HepG2 (cell line): ENCODE measurements around the gene HMGCS2. TPM values are rescaled to one million over a fixed set of nuclear protein-coding genes. Genes with fewer than 3 reads are reported as not detected.

Experiments
- ATAC-seq: fragments of 200-7000 bp; cut with Tn5 transposase; 3 replicates; pipeline ENCODE4 v1.9.1; 2020; ENCODE audit warnings: mild to moderate bottlenecking, moderate library complexity
- BruUV-seq: library from RNA; stranded (reverse); fragments of 400-500 nt; replicated peaks from 2 replicates; lab custom pipeline; 2021; lab: Mats Ljungman, UMichigan
- CTCF ChIA-PET: fragments of 300-600 bp; formaldehyde crosslinking; extraction: SDS; loops from one replicate; lab custom pipeline; 2021; ENCODE audit warnings: low total read pairs, inconsistent platforms, low intra/inter-chr PET ratio; lab: Yijun Ruan, JAX
- POLR2A ChIA-PET: fragments of 350-600 bp; sonication (Branson Sonifier 250); formaldehyde crosslinking; loops from one replicate; lab custom pipeline; 2020; ENCODE audit warnings: antibody characterized with exemption, inconsistent platforms; lab: Yijun Ruan, JAX
- DNase-seq: peaks from one replicate; pipeline ENCODE4 v3.0.0-alpha.2; 2015; ENCODE audit warnings: low spot score
- FAIRE-seq: peaks from 3 replicates; lab custom pipeline; 2011; peaks lifted over from hg19 to GRCh38; lab: Jason Lieb, UNC
- H2AFZ ChIP-seq: one replicate; pipeline ENCODE4 v1.6.1; 2011; ENCODE audit warnings: low read length, inconsistent platforms
- H3K27ac ChIP-seq: fragments of 300-600 bp; 3 replicates; pipeline ENCODE4 v1.8.0; 2011; ENCODE audit warnings: mixed run types, mild to moderate bottlenecking, mixed read lengths, low read length, inconsistent platforms; ENCODE audit not compliant: insufficient read depth; ENCODE audit errors: extremely low read length
- H3K27me3 ChIP-seq, 2 experiments: fragments of 200-600 bp in 1 of 2; 2 replicates in 1 of 2; 3 replicates in 1 of 2; pipeline versions ENCODE4 v1.6.0 to v1.8.0; 2011; ENCODE audit warnings: low read length in 2 of 2, mild to moderate bottlenecking in 2 of 2, moderate library complexity in 2 of 2, inconsistent platforms in 1 of 2; ENCODE audit not compliant: insufficient read depth in 2 of 2, control insufficient read depth in 1 of 2
- H3K36me3 ChIP-seq, 2 experiments: fragments of 200-600 bp in 1 of 2; replicated peaks in 1 of 2; 2 replicates in 1 of 2; 3 replicates in 1 of 2; pipeline versions ENCODE4 v1.5.1 to v1.8.0; 2011; ENCODE audit warnings: low read length in 2 of 2, inconsistent platforms in 1 of 2; ENCODE audit not compliant: insufficient read depth in 2 of 2, control insufficient read depth in 1 of 2
- H3K4me1 ChIP-seq: 2 replicates; pipeline ENCODE4 v1.5.1; 2012; ENCODE audit warnings: low read length, inconsistent platforms; ENCODE audit not compliant: insufficient read depth
- H3K4me2 ChIP-seq: 2 replicates; pipeline ENCODE4 v1.6.0; 2011; ENCODE audit warnings: low read depth, low read length, inconsistent platforms
- H3K4me3 ChIP-seq, 3 experiments: fragments of 200-600 bp in 1 of 3; sonication (generic), shearing (Covaris generic) in 1 of 3; replicated peaks in 1 of 3; 2 replicates each; pipeline ENCODE4 v1.5.1; 2011 to 2016; ENCODE audit warnings: low read length in 3 of 3, inconsistent platforms in 2 of 3, low read depth in 2 of 3, mild to moderate bottlenecking in 2 of 3, control low read depth in 1 of 3, mixed read lengths in 1 of 3; ENCODE audit not compliant: insufficient read depth in 1 of 3
- H3K79me2 ChIP-seq: one replicate; pipeline ENCODE4 v1.6.1; 2011; ENCODE audit warnings: low read length, inconsistent platforms; ENCODE audit not compliant: insufficient read depth
- H3K9ac ChIP-seq: 2 replicates; pipeline ENCODE4 v1.6.0; 2011; ENCODE audit warnings: mild to moderate bottlenecking, low read depth, low read length, inconsistent platforms; ENCODE audit not compliant: insufficient read depth
- H3K9me3 ChIP-seq: 2 replicates; pipeline ENCODE4 v1.5.1; 2012; ENCODE audit warnings: mild to moderate bottlenecking, low read length
- H4K20me1 ChIP-seq: 2 replicates; pipeline ENCODE4 v1.6.0; 2011; ENCODE audit warnings: inconsistent platforms, mild to moderate bottlenecking, low read length, moderate library complexity; ENCODE audit not compliant: insufficient read depth
- BCL6 ChIP-seq: IDR thresholded peaks from 2 replicates; pipeline ENCODE4 v1.6.1; 2016; ENCODE audit warnings: missing genetic modification reagents, missing compliant biosample characterization
- CEBPB ChIP-seq: IDR thresholded peaks from 2 replicates; pipeline ENCODE4 v1.6.1; 2011; ENCODE audit warnings: low read depth, low read length, improper control_type of control experiment, borderline replicate concordance
- CEBPG ChIP-seq: IDR thresholded peaks from 2 replicates; pipeline ENCODE4 v1.6.1; 2016
- ESRRA ChIP-seq: sonication (generic); formaldehyde crosslinking; IDR thresholded peaks from 2 replicates; pipeline ENCODE4 v1.5.1; 2020; ENCODE audit warnings: mild to moderate bottlenecking, low read depth, missing genetic modification reagents
- FOXO1 ChIP-seq: sonication (generic); formaldehyde crosslinking; IDR thresholded peaks from 2 replicates; pipeline ENCODE4 v1.4.0; 2020; ENCODE audit warnings: missing genetic modification reagents
- GZF1 ChIP-seq: sonication (generic); formaldehyde crosslinking; IDR thresholded peaks from 2 replicates; pipeline ENCODE4 v1.5.1; 2020; ENCODE audit warnings: mild to moderate bottlenecking, missing genetic modification reagents
- NR2F6 ChIP-seq, 2 experiments: IDR thresholded peaks; 2 replicates each; pipeline ENCODE4 v1.6.1; 2016; ENCODE audit warnings: antibody characterized with exemption in 1 of 2, mild to moderate bottlenecking in 1 of 2
- SNAPC5 ChIP-seq: sonication (generic); formaldehyde crosslinking; IDR thresholded peaks from 2 replicates; pipeline ENCODE4 v1.8.1; 2023; ENCODE audit warnings: mild to moderate bottlenecking, missing genetic modification reagents, borderline replicate concordance
- ZBTB21 ChIP-seq: sonication (generic); formaldehyde crosslinking; IDR thresholded peaks from 2 replicates; pipeline ENCODE4 v1.4.0; 2020; ENCODE audit warnings: missing genetic modification reagents
- ZBTB7A ChIP-seq: sonication (generic); formaldehyde crosslinking; IDR thresholded peaks from 2 replicates; pipeline ENCODE4 v1.8.0; 2022; ENCODE audit warnings: mild to moderate bottlenecking, missing genetic modification reagents
- ZNF605 ChIP-seq: sonication (generic); formaldehyde crosslinking; IDR thresholded peaks from 2 replicates; pipeline ENCODE4 v1.8.0; 2022; ENCODE audit warnings: mild to moderate bottlenecking, missing genetic modification reagents
- WGBS: methylation state at CpG from one replicate; pipeline ENCODE4 v1.1.6; 2017; ENCODE audit warnings: low lambda C conversion rate; 5-methylcytosine and 5-hydroxymethylcytosine counted together
- in situ Hi-C: cut with HindIII; loops from 2 replicates; pipeline ENCODE4 v1.10.0; 2017; ENCODE audit warnings: low pct_unique_long_range_greater_than_20kb; ENCODE audit not compliant: extremely low pct_ligation_motif_present
- intact Hi-C: fragments of 100-400 bp; cut with micrococcal nuclease; formaldehyde crosslinking; loops from one replicate; pipeline ENCODE4 v1.10.0; 2022; ENCODE audit not compliant: unreplicated experiment
- polyA plus RNA-seq, 8 experiments: library from polyadenylated mRNA; depleted of rRNA in 3 of 8; stranded (reverse) in 7 of 8; unstranded in 1 of 8; fragments of >200 nt; fragmentation: Illumina TruSeq in 4 of 8; extraction: Trizol in 4 of 8; gene quantifications; 2 replicates each; pipeline versions ENCODE4 v1.2.1 to v1.2.3, GENCODE V29; 2011 to 2016; ENCODE audit warnings: low read depth in 4 of 8, missing spikeins in 1 of 8, mixed read lengths in 1 of 8; ENCODE audit not compliant: insufficient read depth in 1 of 8
- total RNA-seq, 5 experiments: library from RNA; depleted of rRNA; stranded (reverse); fragments of >200 nt; fragmentation: Illumina TruSeq; extraction: Trizol; gene quantifications; 2 replicates each; pipeline ENCODE4 v1.2.3, GENCODE V29; 2016; ENCODE audit warnings: low read depth in 1 of 5
- TF ChIP-seq, protein P1 (sequence below): sonication (generic); formaldehyde crosslinking; conservative IDR thresholded peaks from 2 replicates; pipeline ENCODE4 v1.4.0; 2020; ENCODE audit warnings: mild to moderate bottlenecking, missing genetic modification reagents, moderate library complexity
- TF ChIP-seq, protein P2 (sequence below): sonication (generic); formaldehyde crosslinking; IDR thresholded peaks from 2 replicates; pipeline ENCODE4 v1.5.0; 2020; ENCODE audit warnings: mild to moderate bottlenecking, missing genetic modification reagents

HMGCS2 gene
- total and polyA plus RNA-seq, 2 of the 13 experiments (the other 11 are each of a cell fraction or from before 2014, with no cell fraction given), result 0.44 to 1.5 TPM

- no peak for TF ChIP-seq GZF1 (CRISPR knock-in tag)
Observed at GRCh38 chr1:119784191-119784781, 15.6 kb upstream of the HMGCS2 start (continued).

GRCh38 chr1:119783354-119784185 lies 14.9 kb upstream of the HMGCS2 start:
- peak; percentile 46 for DNase-seq
- Histone ChIP-seq H4K20me1 (no peaks in the 10 kb centered on the region), H3K4me1 (peaks cover 81% of the 10 kb centered on the region), H3K4me2 (peak overlapping the region; percentile 56), H3K9me3 (no peaks in the 10 kb centered on the region), H3K9ac (no peak overlapping the region), H3K36me3 (no peaks in the 10 kb centered on the region), H3K79me2 (no peaks in the 10 kb centered on the region), H2AFZ (no peak overlapping the region), H3K27ac (no peak overlapping the region), H3K27me3 (no peaks in the 10 kb centered on the region), H3K4me3 (no peak overlapping the region)
- peak; percentile 4 for FAIRE-seq
- intact Hi-C loops, result loop anchor here (2.0 kb wide), 2 partner anchors 15 to 39 kb away; partner anchors contain the start of gene HMGCS2
- 4% methylated on average over 5 of the region's 6 CpGs for WGBS
- CTCF ChIA-PET, result no interaction called here
- POLR2A ChIA-PET, result interaction anchor here (0.6 to 1.7 kb wide), 3 partner anchors 17 to 59 kb away, joined by 3 to 6 read pairs (median 4); no protein-coding TSS in a partner anchor
- BruUV-seq, result no TSS peak
- ATAC-seq, result peak; percentile 47
- in situ Hi-C loops, result no loop called here
- TF ChIP-seq, protein P1, sequence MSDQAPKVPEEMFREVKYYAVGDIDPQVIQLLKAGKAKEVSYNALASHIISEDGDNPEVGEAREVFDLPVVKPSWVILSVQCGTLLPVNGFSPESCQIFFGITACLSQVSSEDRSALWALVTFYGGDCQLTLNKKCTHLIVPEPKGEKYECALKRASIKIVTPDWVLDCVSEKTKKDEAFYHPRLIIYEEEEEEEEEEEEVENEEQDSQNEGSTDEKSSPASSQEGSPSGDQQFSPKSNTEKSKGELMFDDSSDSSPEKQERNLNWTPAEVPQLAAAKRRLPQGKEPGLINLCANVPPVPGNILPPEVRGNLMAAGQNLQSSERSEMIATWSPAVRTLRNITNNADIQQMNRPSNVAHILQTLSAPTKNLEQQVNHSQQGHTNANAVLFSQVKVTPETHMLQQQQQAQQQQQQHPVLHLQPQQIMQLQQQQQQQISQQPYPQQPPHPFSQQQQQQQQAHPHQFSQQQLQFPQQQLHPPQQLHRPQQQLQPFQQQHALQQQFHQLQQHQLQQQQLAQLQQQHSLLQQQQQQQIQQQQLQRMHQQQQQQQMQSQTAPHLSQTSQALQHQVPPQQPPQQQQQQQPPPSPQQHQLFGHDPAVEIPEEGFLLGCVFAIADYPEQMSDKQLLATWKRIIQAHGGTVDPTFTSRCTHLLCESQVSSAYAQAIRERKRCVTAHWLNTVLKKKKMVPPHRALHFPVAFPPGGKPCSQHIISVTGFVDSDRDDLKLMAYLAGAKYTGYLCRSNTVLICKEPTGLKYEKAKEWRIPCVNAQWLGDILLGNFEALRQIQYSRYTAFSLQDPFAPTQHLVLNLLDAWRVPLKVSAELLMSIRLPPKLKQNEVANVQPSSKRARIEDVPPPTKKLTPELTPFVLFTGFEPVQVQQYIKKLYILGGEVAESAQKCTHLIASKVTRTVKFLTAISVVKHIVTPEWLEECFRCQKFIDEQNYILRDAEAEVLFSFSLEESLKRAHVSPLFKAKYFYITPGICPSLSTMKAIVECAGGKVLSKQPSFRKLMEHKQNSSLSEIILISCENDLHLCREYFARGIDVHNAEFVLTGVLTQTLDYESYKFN, result peak; percentile 30; the same call in 1 of the 2 replicates
- TF ChIP-seq SNAPC5, result no peak
- TF ChIP-seq ESRRA, result no peak
- TF ChIP-seq ZBTB7A (CRISPR knock-in tag), result no peak
- TF ChIP-seq FOXO1, result no peak
- peak; percentile 92 for TF ChIP-seq CEBPG (CRISPR knock-in tag)
- TF ChIP-seq ZNF605 (CRISPR knock-in tag), result no peak
- peak; percentile 94 for TF ChIP-seq CEBPB
- TF ChIP-seq NR2F6 (IDR thresholded peaks at IDR 0.05), result peak; percentile 45; the same call in 1 of the 2 replicates
- peak; percentile 41; the same call in 1 of the 2 replicates for TF ChIP-seq NR2F6 (CRISPR knock-in tag; IDR thresholded peaks at IDR 0.05)
- TF ChIP-seq, protein P2, sequence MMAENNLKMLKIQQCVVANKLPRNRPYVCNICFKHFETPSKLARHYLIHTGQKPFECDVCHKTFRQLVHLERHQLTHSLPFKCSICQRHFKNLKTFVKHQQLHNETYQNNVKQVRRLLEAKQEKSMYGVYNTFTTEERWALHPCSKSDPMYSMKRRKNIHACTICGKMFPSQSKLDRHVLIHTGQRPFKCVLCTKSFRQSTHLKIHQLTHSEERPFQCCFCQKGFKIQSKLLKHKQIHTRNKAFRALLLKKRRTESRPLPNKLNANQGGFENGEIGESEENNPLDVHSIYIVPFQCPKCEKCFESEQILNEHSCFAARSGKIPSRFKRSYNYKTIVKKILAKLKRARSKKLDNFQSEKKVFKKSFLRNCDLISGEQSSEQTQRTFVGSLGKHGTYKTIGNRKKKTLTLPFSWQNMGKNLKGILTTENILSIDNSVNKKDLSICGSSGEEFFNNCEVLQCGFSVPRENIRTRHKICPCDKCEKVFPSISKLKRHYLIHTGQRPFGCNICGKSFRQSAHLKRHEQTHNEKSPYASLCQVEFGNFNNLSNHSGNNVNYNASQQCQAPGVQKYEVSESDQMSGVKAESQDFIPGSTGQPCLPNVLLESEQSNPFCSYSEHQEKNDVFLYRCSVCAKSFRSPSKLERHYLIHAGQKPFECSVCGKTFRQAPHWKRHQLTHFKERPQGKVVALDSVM (CRISPR knock-in tag), result peak; percentile 16; the same call in 1 of the 2 replicates
- peak; percentile 77 for TF ChIP-seq ZBTB21
- TF ChIP-seq BCL6 (CRISPR knock-in tag), result peak; percentile 90
